Left lung (tissue), 10 donors: ENCODE measurements around the gene ATP9A. TPM values are rescaled to one million over a fixed set of nuclear protein-coding genes. Genes with fewer than 3 reads are reported as not detected.

Source experiments
- ATAC-seq: fragments of 200-7000 bp; cut with Tn5 transposase; one replicate; pipeline ENCODE4 v1.9.1; 2020; ENCODE audit warnings: moderate library complexity
- DNase-seq, 4 donors: peaks; one replicate each; pipeline ENCODE4 v3.0.0-alpha.2; 2013 to 2020
- H3K27ac ChIP-seq, 2 donors: fragments of 200-600 bp; sonication (generic) in 1 of 2; one replicate each; pipeline versions ENCODE4 v1.5.0 to v1.8.0; 2020 to 2021
- H3K27me3 ChIP-seq, 2 donors: fragments of 200-600 bp; sonication (generic) in 1 of 2; one replicate each; pipeline versions ENCODE4 v1.5.0 to v1.8.0; 2020 to 2021
- H3K36me3 ChIP-seq, 2 donors: fragments of 200-600 bp; sonication (generic) in 1 of 2; one replicate each; pipeline versions ENCODE4 v1.5.0 to v1.8.0; 2020 to 2021
- H3K4me1 ChIP-seq, 2 donors: fragments of 200-600 bp; one replicate each; pipeline ENCODE4 v1.8.0; 2021
- H3K4me3 ChIP-seq, 2 donors: fragments of 200-600 bp; sonication (generic) in 1 of 2; one replicate each; pipeline versions ENCODE4 v1.5.0 to v1.8.0; 2020 to 2021; ENCODE audit warnings: mild to moderate bottlenecking in 1 of 2
- H3K9me3 ChIP-seq, 2 donors: fragments of 200-600 bp; sonication (generic) in 1 of 2; one replicate each; pipeline versions ENCODE4 v1.5.0 to v1.8.0; 2020 to 2021
- intact Hi-C, 2 donors: fragments of 100-400 bp; cut with DNase I; formaldehyde crosslinking; loops; one replicate each; pipeline versions ENCODE4 v1.11.2 to v1.14.2; 2022
- polyA plus RNA-seq, 6 donors: library from polyadenylated mRNA; unstranded; fragments of 120-200 nt; gene quantifications; one replicate each; pipeline ENCODE4 v1.2.1, GENCODE V29; 2013; ENCODE audit not compliant: insufficient read length in 6 of 6
- total RNA-seq, 2 donors: library from RNA; stranded (reverse); fragmentation: NEBNext Ultra II Directional; extraction: Animal tissue kit (Norgen Biotek cat#: 25700); gene quantifications; one replicate each; pipeline ENCODE4 v1.2.1, GENCODE V29; 2021
- TF ChIP-seq, protein P1 (sequence below), 2 donors: fragments of 200-600 bp; sonication (generic) in 1 of 2; IDR thresholded peaks; one replicate each; pipeline versions ENCODE4 v1.5.0 to v1.8.0; 2021; ENCODE audit warnings: antibody characterized with exemption in 2 of 2
- donor health status: DM: no; HTN: yes; CAD: no.
- donor health status: DM: no; HTN: no; CAD: no.

The ATP9A gene
- total and polyA plus RNA-seq, 8 donors, result 15.3 to 59.7 (median 50.4) TPM

DNA sequence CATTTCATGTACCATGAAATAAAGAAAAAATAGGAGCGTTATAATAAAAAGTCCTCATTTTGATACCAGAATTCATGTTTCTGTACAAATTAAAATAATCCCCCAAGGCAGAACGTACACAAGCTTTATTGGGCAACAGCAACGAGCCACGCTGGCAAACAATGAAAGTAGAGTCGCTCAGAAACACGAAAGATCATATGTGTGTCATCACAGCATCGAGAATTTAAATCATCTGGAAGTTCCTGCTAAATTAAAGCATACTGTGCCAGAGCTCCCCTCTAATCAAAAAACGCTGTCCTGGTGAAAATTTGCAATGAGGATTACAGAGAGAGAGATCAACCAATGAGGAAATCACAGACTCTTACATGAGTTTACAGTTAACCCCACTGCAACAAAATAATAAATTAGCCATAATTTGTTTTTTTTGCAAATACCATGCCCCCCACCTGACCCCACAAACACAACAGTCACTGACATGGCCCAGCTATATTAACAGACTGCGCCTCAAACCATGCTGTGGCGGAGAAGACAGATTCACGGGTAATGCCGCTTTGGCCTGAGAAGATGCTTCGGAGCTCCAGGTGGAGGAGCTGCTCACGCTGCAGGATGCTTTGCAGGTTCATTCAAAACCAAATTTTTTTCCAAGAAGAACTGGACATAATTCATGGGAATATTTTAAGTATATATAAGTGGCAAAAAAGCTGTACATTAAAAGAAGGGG, 171.4 kb downstream of the ATP9A start:
- H3K4me3 ChIP-seq, result no peak overlapping the region
- intact Hi-C loops, result loop anchor here in 1 of 2 donors (5.0 kb wide), 1 partner anchor 215 kb away; no protein-coding TSS in a partner anchor
- TF ChIP-seq, protein P1, sequence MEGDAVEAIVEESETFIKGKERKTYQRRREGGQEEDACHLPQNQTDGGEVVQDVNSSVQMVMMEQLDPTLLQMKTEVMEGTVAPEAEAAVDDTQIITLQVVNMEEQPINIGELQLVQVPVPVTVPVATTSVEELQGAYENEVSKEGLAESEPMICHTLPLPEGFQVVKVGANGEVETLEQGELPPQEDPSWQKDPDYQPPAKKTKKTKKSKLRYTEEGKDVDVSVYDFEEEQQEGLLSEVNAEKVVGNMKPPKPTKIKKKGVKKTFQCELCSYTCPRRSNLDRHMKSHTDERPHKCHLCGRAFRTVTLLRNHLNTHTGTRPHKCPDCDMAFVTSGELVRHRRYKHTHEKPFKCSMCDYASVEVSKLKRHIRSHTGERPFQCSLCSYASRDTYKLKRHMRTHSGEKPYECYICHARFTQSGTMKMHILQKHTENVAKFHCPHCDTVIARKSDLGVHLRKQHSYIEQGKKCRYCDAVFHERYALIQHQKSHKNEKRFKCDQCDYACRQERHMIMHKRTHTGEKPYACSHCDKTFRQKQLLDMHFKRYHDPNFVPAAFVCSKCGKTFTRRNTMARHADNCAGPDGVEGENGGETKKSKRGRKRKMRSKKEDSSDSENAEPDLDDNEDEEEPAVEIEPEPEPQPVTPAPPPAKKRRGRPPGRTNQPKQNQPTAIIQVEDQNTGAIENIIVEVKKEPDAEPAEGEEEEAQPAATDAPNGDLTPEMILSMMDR (IDR thresholded peaks at IDR 0.05), result no peak
- H3K4me1 ChIP-seq, result peaks cover 0 to 12% of the 10 kb centered on the region in 2 donors
- DNase-seq (peak in 2 of 4 donors; percentile 32 to 69), ATAC-seq (no peak)
- no peaks in the 10 kb centered on the region for H3K9me3 ChIP-seq
- no peak overlapping the region for H3K27ac ChIP-seq
- H3K36me3 ChIP-seq, result peaks cover 0 to 13% of the 10 kb centered on the region in 2 donors
- no peaks in the 10 kb centered on the region for H3K27me3 ChIP-seq

DNA sequence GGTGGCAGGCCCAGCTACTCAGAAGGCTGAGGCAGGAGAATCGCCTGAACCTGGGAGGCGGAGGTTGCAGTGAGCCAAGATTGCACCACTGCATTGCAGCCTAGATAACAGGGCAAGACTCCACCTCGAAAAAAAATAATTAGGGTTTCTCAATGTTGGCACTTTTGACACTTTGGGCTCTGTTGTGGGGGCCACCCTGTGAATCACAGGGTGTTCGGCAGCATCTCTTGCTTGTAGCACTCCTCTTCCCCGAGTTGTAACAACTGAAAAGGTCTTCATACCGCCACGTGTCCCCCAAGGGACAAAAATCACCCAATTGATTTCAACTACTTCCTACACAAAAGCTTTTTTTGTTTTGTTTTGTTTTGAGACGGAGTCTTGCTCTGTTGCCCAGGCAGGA, 172.4 kb downstream of the ATP9A start:
- TF ChIP-seq, protein P1 (IDR thresholded peaks at IDR 0.05), result no peak
- H3K4me1 ChIP-seq, result peaks cover 0 to 12% of the 10 kb centered on the region in 2 donors
- H3K27ac ChIP-seq, result no peak overlapping the region
- DNase-seq (no peak), ATAC-seq (no peak)
- H3K9me3 ChIP-seq, result no peaks in the 10 kb centered on the region
- intact Hi-C loops, result loop anchor here in 1 of 2 donors (5.0 kb wide), 1 partner anchor 213 kb away; no protein-coding TSS in a partner anchor
- no peak overlapping the region for H3K4me3 ChIP-seq
- H3K36me3 ChIP-seq, result peaks cover 0 to 13% of the 10 kb centered on the region in 2 donors
- no peaks in the 10 kb centered on the region for H3K27me3 ChIP-seq

DNA sequence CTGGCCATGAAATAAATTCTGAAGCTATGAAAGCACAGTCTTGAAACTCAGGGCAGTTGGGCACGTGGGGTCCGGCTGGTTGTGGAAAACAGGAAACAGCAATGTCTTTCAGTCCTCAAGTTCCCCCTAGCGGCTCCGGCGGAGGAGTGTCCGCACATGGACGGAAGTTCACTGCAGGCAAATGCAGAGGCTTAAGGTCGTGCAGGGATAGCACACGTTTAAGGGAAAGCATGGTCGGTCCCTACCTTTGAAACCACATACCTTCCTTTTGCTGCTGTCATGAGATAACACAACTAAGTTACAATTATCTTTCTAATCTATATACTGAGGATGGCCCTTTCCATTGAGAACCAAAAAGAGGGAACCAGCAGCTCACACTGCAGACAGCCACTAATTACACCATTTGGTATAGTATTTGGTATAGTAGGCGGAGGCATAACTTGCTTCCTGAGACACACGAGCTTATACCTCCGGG, 173.1 kb downstream of the ATP9A start:
- Histone ChIP-seq H3K9me3 (no peaks in the 10 kb centered on the region), H3K36me3 (peaks cover 0 to 12% of the 10 kb centered on the region in 2 donors), H3K4me1 (peaks cover 0 to 12% of the 10 kb centered on the region in 2 donors), H3K27ac (no peak overlapping the region), H3K4me3 (no peak overlapping the region), H3K27me3 (no peaks in the 10 kb centered on the region)
- ATAC-seq, result peak; percentile 99
- TF ChIP-seq, protein P1 (IDR thresholded peaks at IDR 0.05), result peak; percentile 71 to 87
- peak; percentile 75 to 92 (median 90) for DNase-seq
- intact Hi-C loops, result loop anchor here in 1 of 2 donors (5.0 kb wide), 1 partner anchor 213 kb away; no protein-coding TSS in a partner anchor

DNA sequence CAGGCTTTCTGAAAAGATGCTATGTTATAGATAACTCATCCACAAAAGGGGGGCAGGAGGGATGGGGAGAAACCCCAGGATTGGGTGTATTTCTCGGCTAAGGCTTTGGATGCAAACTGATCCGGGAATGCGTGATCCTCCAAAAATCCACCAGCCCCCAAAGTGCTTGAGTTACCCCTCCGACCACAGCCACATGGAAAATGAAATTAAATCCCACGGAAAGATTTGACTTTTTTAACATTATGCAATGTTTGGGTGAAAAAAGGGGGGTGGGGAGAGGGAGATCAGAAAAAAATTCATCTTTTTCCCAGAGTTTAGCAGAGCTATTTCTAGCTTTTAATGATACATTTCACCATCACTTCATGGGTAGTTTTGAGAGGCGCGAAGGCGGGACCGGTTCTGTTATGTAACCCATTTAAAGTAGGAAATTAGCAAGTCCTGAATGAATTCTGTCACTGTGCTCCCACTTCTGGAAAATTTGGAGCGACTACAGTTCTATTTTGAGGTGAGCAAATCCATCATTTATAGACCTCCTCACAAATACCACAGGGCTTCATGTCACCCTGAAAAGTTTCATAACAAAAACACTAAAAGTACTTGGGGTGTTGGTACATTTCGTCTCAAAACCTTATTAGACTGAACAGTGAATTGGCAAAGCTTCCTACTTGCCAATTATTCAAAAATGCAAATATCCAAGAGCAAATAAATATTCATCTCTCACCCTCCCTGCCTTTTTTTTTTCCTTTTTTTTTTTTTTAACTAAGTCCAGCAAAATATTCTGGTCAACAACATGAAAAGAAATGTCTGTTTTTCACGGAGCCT, 173.7 kb downstream of the ATP9A start:
- DNase-seq, result peak in 1 of 4 donors; percentile 18
- H3K4me1 ChIP-seq, result peaks cover 0 to 12% of the 10 kb centered on the region in 2 donors
- H3K36me3 ChIP-seq, result peaks cover 0 to 6% of the 10 kb centered on the region in 2 donors
- H3K4me3 ChIP-seq, result no peak overlapping the region
- no peak overlapping the region for H3K27ac ChIP-seq
- intact Hi-C loops, result loop anchor here in 1 of 2 donors (5.0 kb wide), 1 partner anchor 212 kb away; no protein-coding TSS in a partner anchor
- TF ChIP-seq, protein P1 (IDR thresholded peaks at IDR 0.05), result no peak
- no peaks in the 10 kb centered on the region for H3K27me3 ChIP-seq
- H3K9me3 ChIP-seq, result no peaks in the 10 kb centered on the region
- no peak for ATAC-seq
